Testis (tissue), 3 donors: ENCODE results near the gene ISLR. TPM values are rescaled to one million over a fixed set of nuclear protein-coding genes. Genes with fewer than 3 reads are reported as not detected.

Experiments
- DNase-seq: peaks from one replicate; pipeline ENCODE4 v3.0.0-alpha.2; 2019
- H3K27ac ChIP-seq, 2 donors: fragments of 200-600 bp; sonication (generic); one replicate each; pipeline ENCODE4 v1.5.1; 2019
- H3K27me3 ChIP-seq: fragments of 200-600 bp; sonication (generic); one replicate; pipeline ENCODE4 v1.5.1; 2019
- H3K36me3 ChIP-seq: fragments of 200-600 bp; sonication (generic); one replicate; pipeline ENCODE4 v1.5.1; 2017; ENCODE audit warnings: low read depth; ENCODE audit errors: missing control alignments
- H3K4me1 ChIP-seq: fragments of 200-600 bp; sonication (generic); one replicate; pipeline ENCODE4 v1.5.1; 2019
- H3K4me3 ChIP-seq, 2 donors: fragments of 200-600 bp; sonication (generic); one replicate each; pipeline ENCODE4 v1.5.1; 2017 to 2019
- H3K9me3 ChIP-seq: fragments of 200-600 bp; sonication (generic); one replicate; pipeline ENCODE4 v1.5.1; 2017
- POLR2A ChIP-seq: fragments of 450-650 bp; IDR thresholded peaks from one replicate; pipeline ENCODE4 v1.6.1; 2017; ENCODE audit warnings: antibody characterized with exemption, mild to moderate bottlenecking, moderate library complexity
- WGBS, 2 donors: methylation state at CpG; one replicate each; pipeline ENCODE4 v1.1.5; 2018; 5-methylcytosine and 5-hydroxymethylcytosine counted together
- intact Hi-C: fragments of 100-400 bp; cut with DNase I; formaldehyde crosslinking; loops from one replicate; pipeline ENCODE4 v1.15.1; 2023; ENCODE audit warnings: low total_unique reads
- polyA plus RNA-seq: library from polyadenylated mRNA; stranded (reverse); fragments of 350-450 nt; fragmentation: Illumina TruSeq; extraction: RNeasy Lipid Tissue Mini Kit (QIAGEN cat#74804); gene quantifications from one replicate; pipeline ENCODE4 v1.2.3, GENCODE V29; 2014; ENCODE audit warnings: low read depth, low replicate concordance; ENCODE audit not compliant: insufficient read depth
- total RNA-seq, 2 donors: library from RNA; depleted of rRNA; stranded (reverse); fragments of >200 nt; gene quantifications; one replicate each; pipeline ENCODE4 v1.2.3, GENCODE V29; 2016
- TF ChIP-seq, protein P1 (sequence below), 3 experiments: fragments of 450-650 bp in 2 of 3; fragments of 200-600 bp in 1 of 3; sonication (generic) in 1 of 3; IDR thresholded peaks; one replicate each; pipeline ENCODE4 v1.5.1; 2016 to 2019; ENCODE audit warnings: antibody characterized with exemption in 3 of 3, mild to moderate bottlenecking in 2 of 3, moderate library complexity in 1 of 3

ISLR gene
- total and polyA plus RNA-seq, 3 donors from 2014 or later = 24.0 to 73.7 (median 39.5) TPM

DNA sequence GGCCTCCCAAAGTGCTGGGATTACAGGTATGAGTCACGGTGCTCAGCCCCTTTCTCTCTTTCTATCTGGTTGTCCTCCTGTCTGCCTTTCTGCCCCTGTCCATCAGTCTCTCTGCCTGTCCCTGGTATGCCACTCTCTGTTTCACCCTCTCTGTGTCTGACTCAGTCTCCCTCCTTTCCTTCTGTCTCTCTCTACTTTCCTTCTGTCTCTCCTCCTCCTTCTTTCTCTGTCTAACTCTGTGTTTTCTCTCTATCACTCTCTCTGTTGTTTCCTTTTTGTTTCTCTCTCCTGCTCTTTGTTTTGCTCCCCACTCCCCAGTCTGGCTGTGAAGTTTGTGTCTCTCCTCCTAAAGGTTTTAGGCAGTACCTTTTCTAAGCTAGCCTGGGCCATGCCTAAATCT, 38.1 kb downstream of the ISLR start:
- H3K4me3 ChIP-seq = no peak overlapping the region
- H3K4me1 ChIP-seq = peaks cover 24% of the 10 kb centered on the region
- no peak overlapping the region for H3K27ac ChIP-seq
- no peaks in the 10 kb centered on the region for H3K27me3 ChIP-seq
- WGBS, 2 donors = 89 to 94% methylated on average over 1 of the region's 1 CpG
- H3K9me3 ChIP-seq = no peaks in the 10 kb centered on the region
- no peaks in the 10 kb centered on the region for H3K36me3 ChIP-seq
- TF ChIP-seq POLR2A = no peak
- TF ChIP-seq, protein P1, sequence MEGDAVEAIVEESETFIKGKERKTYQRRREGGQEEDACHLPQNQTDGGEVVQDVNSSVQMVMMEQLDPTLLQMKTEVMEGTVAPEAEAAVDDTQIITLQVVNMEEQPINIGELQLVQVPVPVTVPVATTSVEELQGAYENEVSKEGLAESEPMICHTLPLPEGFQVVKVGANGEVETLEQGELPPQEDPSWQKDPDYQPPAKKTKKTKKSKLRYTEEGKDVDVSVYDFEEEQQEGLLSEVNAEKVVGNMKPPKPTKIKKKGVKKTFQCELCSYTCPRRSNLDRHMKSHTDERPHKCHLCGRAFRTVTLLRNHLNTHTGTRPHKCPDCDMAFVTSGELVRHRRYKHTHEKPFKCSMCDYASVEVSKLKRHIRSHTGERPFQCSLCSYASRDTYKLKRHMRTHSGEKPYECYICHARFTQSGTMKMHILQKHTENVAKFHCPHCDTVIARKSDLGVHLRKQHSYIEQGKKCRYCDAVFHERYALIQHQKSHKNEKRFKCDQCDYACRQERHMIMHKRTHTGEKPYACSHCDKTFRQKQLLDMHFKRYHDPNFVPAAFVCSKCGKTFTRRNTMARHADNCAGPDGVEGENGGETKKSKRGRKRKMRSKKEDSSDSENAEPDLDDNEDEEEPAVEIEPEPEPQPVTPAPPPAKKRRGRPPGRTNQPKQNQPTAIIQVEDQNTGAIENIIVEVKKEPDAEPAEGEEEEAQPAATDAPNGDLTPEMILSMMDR (IDR thresholded peaks at IDR 0.05) = no peak
- DNase-seq = no peak
- intact Hi-C loops = no loop called here

DNA sequence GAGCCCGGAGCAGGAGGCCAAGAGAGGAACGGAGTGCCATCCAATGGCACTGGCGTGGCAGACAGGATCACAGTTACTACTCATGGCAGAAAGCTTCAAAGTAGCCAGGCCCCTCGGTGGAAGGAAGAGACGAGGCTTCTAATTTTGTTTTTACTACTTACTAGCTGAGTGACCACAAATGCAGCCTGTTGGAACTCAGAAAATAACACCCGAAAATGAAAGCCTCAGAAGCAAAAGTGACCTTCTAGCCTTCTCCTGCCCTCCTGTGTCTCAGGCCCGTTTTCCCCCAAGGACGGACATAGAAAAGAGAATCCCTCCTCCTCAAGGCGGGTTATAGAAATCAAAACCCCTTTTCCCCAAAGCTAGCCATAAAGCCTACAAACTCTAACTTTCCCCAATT, 39.0 kb downstream of the ISLR start:
- Histone ChIP-seq H3K27me3 (no peaks in the 10 kb centered on the region), H3K9me3 (no peaks in the 10 kb centered on the region), H3K4me1 (peaks cover 16% of the 10 kb centered on the region), H3K36me3 (no peaks in the 10 kb centered on the region), H3K4me3 (no peak overlapping the region), H3K27ac (no peak overlapping the region)
- WGBS, 2 donors = 83 to 85% methylated on average over 9 of the region's 9 CpGs
- intact Hi-C loops = no loop called here
- TF ChIP-seq POLR2A = no peak
- TF ChIP-seq, protein P1 (IDR thresholded peaks at IDR 0.05) = no peak
- DNase-seq = no peak

DNA sequence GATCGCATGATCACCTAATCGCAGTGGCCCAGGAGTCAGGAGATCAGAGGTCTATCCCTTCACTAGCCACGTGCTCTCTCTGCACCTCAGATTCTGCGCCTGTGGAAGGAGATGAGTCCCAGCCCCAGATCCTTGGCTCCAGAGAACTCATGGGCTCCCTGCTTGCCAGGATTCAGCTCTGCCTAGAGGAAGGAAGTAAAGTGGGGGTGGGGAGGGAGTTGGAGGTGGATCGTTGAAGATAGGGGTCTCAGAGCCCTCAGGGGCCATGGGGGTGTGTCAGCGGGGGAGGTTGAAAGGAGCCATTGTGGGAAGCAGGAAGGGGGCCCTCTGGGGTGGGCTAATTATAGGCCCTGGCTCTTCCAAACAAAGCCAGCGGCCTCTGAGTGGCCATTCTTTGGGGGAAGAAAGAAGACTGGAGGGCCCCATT, 40.4 kb downstream of the ISLR start:
- 62 to 72% methylated on average over 4 to 7 of the region's 7 CpGs for WGBS, 2 donors
- no peak for TF ChIP-seq POLR2A
- TF ChIP-seq, protein P1 (IDR thresholded peaks at IDR 0.05) = no peak
- no peaks in the 10 kb centered on the region for H3K36me3 ChIP-seq
- H3K4me1 ChIP-seq = peaks cover 5% of the 10 kb centered on the region
- DNase-seq = no peak
- H3K27me3 ChIP-seq = no peaks in the 10 kb centered on the region
- intact Hi-C loops = no loop called here
- H3K27ac ChIP-seq = no peak overlapping the region
- H3K4me3 ChIP-seq = no peak overlapping the region
- no peaks in the 10 kb centered on the region for H3K9me3 ChIP-seq

DNA sequence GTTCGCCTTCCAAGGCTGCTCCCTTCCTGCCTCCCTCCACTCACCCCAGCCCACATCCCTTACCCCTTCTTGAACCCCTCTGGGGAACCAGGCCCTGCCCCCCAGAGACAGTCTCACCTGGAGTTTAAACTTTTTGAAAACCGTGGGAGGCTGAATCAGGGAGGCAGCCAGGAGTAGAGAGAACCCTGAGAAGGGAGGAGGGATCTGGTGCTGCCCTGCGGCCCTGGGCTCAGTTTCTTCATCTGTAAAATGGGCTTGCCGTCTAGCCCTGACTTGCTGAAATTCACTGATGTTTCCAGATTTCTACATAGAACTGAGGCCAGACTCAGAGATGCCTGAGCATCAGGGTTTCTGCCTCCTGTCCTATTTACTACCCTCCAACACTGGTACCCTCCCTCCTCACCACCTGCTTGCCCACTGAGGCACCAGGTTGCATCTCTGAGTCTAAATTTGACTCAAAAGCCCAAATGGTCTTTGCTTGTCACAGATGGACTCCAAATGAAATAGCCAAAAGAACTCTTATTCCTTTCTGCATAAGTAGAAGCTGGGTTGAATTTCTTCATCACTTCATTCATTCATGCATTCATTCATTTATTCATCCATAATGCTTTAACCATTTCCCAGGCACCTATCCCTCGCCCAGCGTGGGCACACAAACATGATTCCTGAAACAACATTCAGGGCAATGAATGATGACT, 41.0 kb downstream of the ISLR start:
- Histone ChIP-seq H3K4me1 (no peaks in the 10 kb centered on the region), H3K27ac (no peak overlapping the region), H3K36me3 (no peaks in the 10 kb centered on the region), H3K27me3 (no peaks in the 10 kb centered on the region), H3K9me3 (no peaks in the 10 kb centered on the region), H3K4me3 (no peak overlapping the region)
- intact Hi-C loops = no loop called here
- 78 to 89% methylated on average over 6 of the region's 6 CpGs for WGBS, 2 donors
- DNase-seq = no peak
- no peak for TF ChIP-seq POLR2A
- TF ChIP-seq, protein P1 (IDR thresholded peaks at IDR 0.05) = no peak

DNA sequence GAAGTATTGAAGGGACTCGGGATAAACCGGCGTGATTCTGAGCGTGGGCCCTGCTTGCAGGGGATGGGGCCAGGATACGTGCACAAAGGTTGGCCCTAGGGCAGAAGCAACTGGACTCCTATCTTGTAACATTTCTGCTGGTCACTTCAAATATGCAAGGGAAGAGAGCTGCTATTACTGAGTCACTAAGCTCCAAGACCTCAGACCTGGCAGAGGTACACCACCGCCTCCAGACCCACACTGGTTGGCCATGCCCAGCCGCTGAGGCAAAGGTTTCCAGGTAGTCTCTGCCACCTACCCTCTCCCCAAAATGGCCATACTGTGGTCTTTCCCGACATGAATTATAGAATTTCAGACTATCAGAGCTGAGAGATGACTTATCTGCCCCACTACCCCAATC, 42.4 kb downstream of the ISLR start:
- no peaks in the 10 kb centered on the region for H3K4me1 ChIP-seq
- no peaks in the 10 kb centered on the region for H3K36me3 ChIP-seq
- DNase-seq = no peak
- no peak overlapping the region for H3K27ac ChIP-seq
- no peaks in the 10 kb centered on the region for H3K27me3 ChIP-seq
- 93 to 94% methylated on average over 8 of the region's 8 CpGs for WGBS, 2 donors
- TF ChIP-seq POLR2A = no peak
- TF ChIP-seq, protein P1 (IDR thresholded peaks at IDR 0.05) = no peak
- H3K9me3 ChIP-seq = no peaks in the 10 kb centered on the region
- H3K4me3 ChIP-seq = no peak overlapping the region
- intact Hi-C loops = no loop called here
